ENCODE data around the gene CAPN11.

Gene CAPN11

GRCh38 chr6:44158770-44159228, at the start of gene CAPN11:
TSS of gene CAPN11 (plus strand) at chr6:44158820. CDS start at chr6:44158849, 29 bp downstream.
- no peak for DNase-seq

GRCh38 chr6:44109212-44109611, 49.4 kb upstream of the CAPN11 start:
- DNase-seq = no peak

GRCh38 chr6:44110005-44110676, 48.5 kb upstream of the CAPN11 start:
- DNase-seq = no peak

- DNase-seq = no peak
Measured at GRCh38 chr6:44110966-44111365, 47.7 kb upstream of the CAPN11 start.

GRCh38 chr6:44111434-44112417, 46.9 kb upstream of the CAPN11 start:
- no peak for DNase-seq

GRCh38 chr6:44113414-44113813, 45.2 kb upstream of the CAPN11 start:
- no peak for DNase-seq

- DNase-seq = no peak
Measured at GRCh38 chr6:44115866-44116265, 42.8 kb upstream of the CAPN11 start.

GRCh38 chr6:44116641-44117382, 41.8 kb upstream of the CAPN11 start:
- DNase-seq = no peak

GRCh38 chr6:44117397-44118128, 41.1 kb upstream of the CAPN11 start:
- no peak for DNase-seq

- no peak for DNase-seq
Measured at GRCh38 chr6:44119704-44120262, 38.8 kb upstream of the CAPN11 start.

- DNase-seq = no peak
Measured at GRCh38 chr6:44120692-44121443, 37.8 kb upstream of the CAPN11 start.

GRCh38 chr6:44122801-44123200, 35.8 kb upstream of the CAPN11 start:
- no peak for DNase-seq

GRCh38 chr6:44123544-44123943, 35.1 kb upstream of the CAPN11 start:
- DNase-seq = no peak

GRCh38 chr6:44126320-44127149, 32.1 kb upstream of the CAPN11 start:
- peak; percentile 78 to 81 for DNase-seq

GRCh38 chr6:44127186-44128019, 31.2 kb upstream of the CAPN11 start, which contains the start of the genes MRPL14 and TMEM63B:
TSS of gene MRPL14 (minus strand) at chr6:44127452. CDS start at chr6:44116611, 10,841 bp downstream.
TSS of gene TMEM63B (plus strand) at chr6:44127554. CDS start at chr6:44134585, 7,031 bp downstream.
- DNase-seq = peak; percentile 84 to 88

- DNase-seq = no peak
Measured at GRCh38 chr6:44128020-44128917, 30.4 kb upstream of the CAPN11 start.

GRCh38 chr6:44129841-44130322, 28.7 kb upstream of the CAPN11 start:
- DNase-seq = no peak

- no peak for DNase-seq
Measured at GRCh38 chr6:44131892-44132291, 26.7 kb upstream of the CAPN11 start.

Data from activated CD4-positive, alpha-beta T cell treated with anti-CD3 and anti-CD28 coated beads, Interleukin-2, amount 50 U/mL, for 4 hours (primary cell).